ENCODE measurements around the gene IST1. TPM values are rescaled to one million over a fixed set of nuclear protein-coding genes. Genes with fewer than 3 reads are reported as not detected.

Gene IST1
- total RNA-seq, 2 experiments from 2014 or later, result 180 to 191 TPM

DNA sequence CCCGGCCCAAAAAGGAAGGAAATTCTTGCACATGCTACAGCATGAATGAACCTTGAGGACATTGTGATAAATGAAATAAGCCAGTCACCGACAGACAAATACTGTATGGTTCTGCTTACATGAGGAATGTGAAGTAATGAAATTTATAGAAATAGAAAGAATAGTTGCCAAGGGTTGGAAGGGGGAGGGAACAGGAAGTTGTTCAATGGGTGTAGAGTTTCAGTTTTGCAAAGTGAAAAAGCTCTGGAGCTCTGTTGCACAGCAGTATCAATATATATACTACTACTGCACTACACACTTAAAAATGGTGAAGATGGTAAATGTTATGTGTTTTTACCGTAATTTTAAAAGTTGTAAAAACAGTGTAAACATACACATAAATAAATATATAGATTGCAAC, 61.2 kb downstream of the IST1 start:
- CTCF ChIA-PET, result interaction anchor here (0.6 to 0.9 kb wide), 2 partner anchors 21 to 345 kb away, joined by 3 read pairs; no protein-coding TSS in a partner anchor
- peak overlapping the region; percentile 52 for H3K27ac Mint-ChIP-seq
- no peak overlapping the region for H3K4me3 Mint-ChIP-seq
- POLR2A ChIA-PET, result interaction anchor here (0.8 kb wide), 1 partner anchor 62 kb away, joined by 3 read pairs; no protein-coding TSS in a partner anchor
- peaks cover 36% of the 10 kb centered on the region for H3K4me1 Mint-ChIP-seq
- H3K9me3 Mint-ChIP-seq, result peaks cover 7% of the 10 kb centered on the region
- DNase-seq, result no peak
- H3K36me3 Mint-ChIP-seq (ENCODE audit: low read depth), result peaks cover 3% of the 10 kb centered on the region
- peaks cover 5% of the 10 kb centered on the region for H3K27me3 Mint-ChIP-seq

GRCh38 chr16:71961066-71962039, 66.0 kb downstream of the IST1 start:
- DNase-seq, result peak; percentile 90
- ChIA-PET CTCF (interaction anchor here (0.7 to 2.7 kb wide), 16 partner anchors 10 to 397 kb away, joined by 3 to 8 read pairs (median 4); no protein-coding TSS in a partner anchor), POLR2A (no interaction called here)
- H3K27me3 Mint-ChIP-seq, result peaks cover 6% of the 10 kb centered on the region
- peaks cover 26% of the 10 kb centered on the region for H3K4me1 Mint-ChIP-seq
- peaks cover 2% of the 10 kb centered on the region for H3K9me3 Mint-ChIP-seq
- H3K36me3 Mint-ChIP-seq (ENCODE audit: low read depth), result no peaks in the 10 kb centered on the region
- no peak overlapping the region for H3K27ac Mint-ChIP-seq
- H3K4me3 Mint-ChIP-seq, result no peak overlapping the region

- ChIA-PET CTCF (interaction anchor here (0.6 to 0.9 kb wide), 2 partner anchors 18 to 220 kb away, joined by 3 to 4 read pairs; no protein-coding TSS in a partner anchor), POLR2A (no interaction called here)
- Mint-ChIP-seq H3K4me3 (no peak overlapping the region), H3K9me3 (no peaks in the 10 kb centered on the region), H3K4me1 (peaks cover 19% of the 10 kb centered on the region), H3K36me3 (ENCODE audit: low read depth) (no peaks in the 10 kb centered on the region), H3K27ac (no peak overlapping the region), H3K27me3 (peaks cover 6% of the 10 kb centered on the region)
- DNase-seq, result no peak
Measured at GRCh38 chr16:71963125-71963875, 68.0 kb downstream of the IST1 start.

DNA sequence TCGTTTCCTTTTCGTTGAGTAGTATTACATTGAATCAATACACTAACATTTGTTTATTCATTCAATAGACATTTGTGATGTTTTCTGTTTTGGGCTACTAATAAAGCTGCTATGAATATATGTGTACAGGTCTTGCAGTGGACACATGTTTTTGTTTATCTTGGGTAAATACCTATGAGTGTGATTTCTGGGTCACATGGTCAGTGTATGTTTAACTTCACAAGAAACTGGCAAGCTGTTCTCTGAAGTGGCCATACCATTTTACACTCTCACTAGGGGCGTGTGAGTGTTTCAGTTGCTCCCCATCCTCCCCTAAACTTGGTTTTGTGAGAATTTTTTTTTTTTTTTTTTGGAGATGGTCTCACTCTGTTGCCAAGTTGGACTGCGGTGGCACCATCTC, 69.9 kb downstream of the IST1 start:
- no peak for DNase-seq
- no peak overlapping the region for H3K4me3 Mint-ChIP-seq
- no peaks in the 10 kb centered on the region for H3K9me3 Mint-ChIP-seq
- CTCF ChIA-PET, result interaction anchor here (1.3 to 1.5 kb wide), 2 partner anchors 9 to 10 kb away, joined by 3 to 5 read pairs; no protein-coding TSS in a partner anchor
- POLR2A ChIA-PET, result no interaction called here
- no peak overlapping the region for H3K27ac Mint-ChIP-seq
- peaks cover 15% of the 10 kb centered on the region for H3K4me1 Mint-ChIP-seq
- H3K27me3 Mint-ChIP-seq, result peaks cover 7% of the 10 kb centered on the region
- no peaks in the 10 kb centered on the region for H3K36me3 Mint-ChIP-seq (ENCODE audit: low read depth)

- no peaks in the 10 kb centered on the region for H3K9me3 Mint-ChIP-seq
- ChIA-PET POLR2A (no interaction called here), CTCF (no interaction called here)
- H3K27ac Mint-ChIP-seq, result no peak overlapping the region
- peaks cover 11% of the 10 kb centered on the region for H3K4me1 Mint-ChIP-seq
- H3K4me3 Mint-ChIP-seq, result no peak overlapping the region
- peaks cover 3% of the 10 kb centered on the region for H3K27me3 Mint-ChIP-seq
- no peak for DNase-seq
- H3K36me3 Mint-ChIP-seq (ENCODE audit: low read depth), result no peaks in the 10 kb centered on the region
Measured at GRCh38 chr16:71966932-71967331, 71.6 kb downstream of the IST1 start.

DNA sequence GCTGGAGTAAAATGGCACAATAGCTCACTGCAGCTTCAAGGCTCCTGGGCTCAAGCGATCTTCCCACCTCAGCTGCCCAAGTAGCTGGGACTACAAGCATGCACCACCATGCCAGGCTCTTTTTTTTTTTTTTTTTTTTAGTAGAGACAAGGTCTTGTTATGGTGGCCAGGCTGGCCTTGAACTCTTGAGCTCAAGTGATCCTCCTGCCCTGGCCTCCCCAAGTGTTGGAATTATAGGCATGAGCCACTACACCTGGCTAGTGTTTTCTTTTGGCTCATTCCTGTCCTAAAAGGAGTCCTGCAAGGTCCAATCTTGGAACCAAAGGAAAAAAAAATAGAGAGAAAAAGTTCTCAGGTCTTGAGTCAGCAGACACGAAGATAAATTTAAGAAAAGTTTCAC, 74.0 kb downstream of the IST1 start:
- H3K4me1 Mint-ChIP-seq, result no peaks in the 10 kb centered on the region
- no peak overlapping the region for H3K4me3 Mint-ChIP-seq
- ChIA-PET CTCF (interaction anchor here (0.6 kb wide), 1 partner anchor 131 kb away, joined by 3 read pairs; no protein-coding TSS in a partner anchor), POLR2A (no interaction called here)
- peaks cover 3% of the 10 kb centered on the region for H3K27me3 Mint-ChIP-seq
- H3K36me3 Mint-ChIP-seq (ENCODE audit: low read depth), result no peaks in the 10 kb centered on the region
- no peak overlapping the region for H3K27ac Mint-ChIP-seq
- no peaks in the 10 kb centered on the region for H3K9me3 Mint-ChIP-seq
- DNase-seq, result no peak

DNA sequence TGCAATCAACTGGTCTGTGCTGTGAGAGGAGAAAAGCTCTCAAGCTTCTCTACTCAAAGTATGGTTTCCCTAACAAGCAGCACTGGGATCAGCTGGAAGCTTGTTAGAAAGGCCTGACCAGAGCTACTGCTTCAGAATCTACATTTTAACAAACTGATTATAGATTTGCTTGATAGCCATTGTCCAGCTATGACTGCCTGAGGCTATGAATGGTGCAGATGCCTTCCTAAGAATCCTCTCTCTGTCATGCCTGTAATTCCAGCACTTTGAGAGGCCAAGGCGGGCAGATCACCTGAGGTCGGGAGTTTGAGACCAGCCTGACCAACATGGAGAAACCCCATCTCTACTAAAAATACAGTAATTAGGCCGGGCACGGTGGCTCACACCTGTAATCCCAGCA, 76.2 kb downstream of the IST1 start:
- Mint-ChIP-seq H3K9me3 (no peaks in the 10 kb centered on the region), H3K27me3 (peaks cover 3% of the 10 kb centered on the region), H3K4me1 (no peaks in the 10 kb centered on the region), H3K27ac (no peak overlapping the region), H3K36me3 (ENCODE audit: low read depth) (no peaks in the 10 kb centered on the region), H3K4me3 (no peak overlapping the region)
- POLR2A ChIA-PET, result no interaction called here
- no peak for DNase-seq
- CTCF ChIA-PET, result interaction anchor here (0.8 to 2.0 kb wide), 3 partner anchors 10 to 60 kb away, joined by 3 to 4 read pairs (median 4); no protein-coding TSS in a partner anchor

DNA sequence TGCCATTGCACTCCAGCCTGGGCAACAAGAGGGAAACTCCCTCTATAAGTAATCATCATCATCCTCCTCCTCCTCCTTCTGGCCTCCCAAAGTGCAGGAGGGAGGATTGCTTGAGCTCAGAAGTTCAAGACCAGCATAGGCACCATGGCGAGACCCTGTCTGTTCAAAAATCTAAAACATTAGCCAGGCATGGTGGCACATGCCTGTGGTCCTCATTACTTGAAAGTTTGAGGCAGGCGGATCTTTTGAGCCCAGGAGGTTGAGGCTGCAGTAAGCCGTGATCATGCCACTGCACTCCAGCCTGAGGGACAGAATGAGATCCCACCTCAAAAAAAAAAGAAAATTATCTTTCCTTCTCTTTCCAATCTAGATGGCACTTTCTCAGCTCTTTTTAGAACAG, 77.0 kb downstream of the IST1 start:
- Mint-ChIP-seq H3K27ac (no peak overlapping the region), H3K9me3 (no peaks in the 10 kb centered on the region), H3K4me3 (no peak overlapping the region), H3K27me3 (peaks cover 3% of the 10 kb centered on the region), H3K36me3 (ENCODE audit: low read depth) (no peaks in the 10 kb centered on the region), H3K4me1 (no peaks in the 10 kb centered on the region)
- no peak for DNase-seq
- ChIA-PET POLR2A (no interaction called here), CTCF (interaction anchor here (1.1 to 2.0 kb wide), 3 partner anchors 10 to 11 kb away, joined by 3 to 4 read pairs (median 4); no protein-coding TSS in a partner anchor)

DNA sequence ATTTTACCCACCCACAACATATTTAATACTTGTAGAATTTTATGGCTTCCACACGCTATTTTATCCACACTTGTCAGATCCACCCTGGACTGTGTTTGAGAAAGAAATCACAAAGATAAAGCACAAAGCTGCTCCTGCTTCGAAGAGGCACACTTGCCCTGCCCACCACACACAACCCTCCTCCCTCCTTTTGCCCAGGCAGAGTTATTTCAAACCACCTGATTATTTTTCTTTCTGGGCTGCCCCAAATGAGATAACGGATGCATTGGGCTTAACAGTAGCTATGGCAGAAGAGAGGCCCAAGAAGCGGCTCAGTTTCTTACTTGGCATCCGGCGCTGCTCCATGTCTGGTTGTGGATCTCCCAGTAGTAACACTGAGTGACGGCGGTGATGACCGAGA, 77.7 kb downstream of the IST1 start:
- H3K27me3 Mint-ChIP-seq, result peaks cover 4% of the 10 kb centered on the region
- POLR2A ChIA-PET, result no interaction called here
- no peaks in the 10 kb centered on the region for H3K9me3 Mint-ChIP-seq
- CTCF ChIA-PET, result interaction anchor here (1.1 to 1.7 kb wide), 3 partner anchors 8 to 12 kb away, joined by 3 to 5 read pairs (median 4); no protein-coding TSS in a partner anchor
- H3K4me1 Mint-ChIP-seq, result no peaks in the 10 kb centered on the region
- no peaks in the 10 kb centered on the region for H3K36me3 Mint-ChIP-seq (ENCODE audit: low read depth)
- DNase-seq, result no peak
- H3K27ac Mint-ChIP-seq, result no peak overlapping the region
- H3K4me3 Mint-ChIP-seq, result no peak overlapping the region

- Mint-ChIP-seq H3K9me3 (no peaks in the 10 kb centered on the region), H3K36me3 (ENCODE audit: low read depth) (no peaks in the 10 kb centered on the region), H3K4me3 (no peak overlapping the region), H3K27me3 (peaks cover 6% of the 10 kb centered on the region), H3K4me1 (no peaks in the 10 kb centered on the region), H3K27ac (no peak overlapping the region)
- DNase-seq, result no peak
- CTCF ChIA-PET, result interaction anchor here (1.7 kb wide), 1 partner anchor 9 kb away, joined by 5 read pairs; no protein-coding TSS in a partner anchor
- POLR2A ChIA-PET, result interaction anchor here (0.6 kb wide), 1 partner anchor 236 kb away, joined by 6 read pairs; no protein-coding TSS in a partner anchor
Measured at GRCh38 chr16:71974068-71974818, 78.9 kb downstream of the IST1 start.
